Measurements from ENCODE around the gene RSPRY1.
"Not testable (repeated sequence)": the region's sequence is repeated elsewhere in the genome, so short reads cannot be mapped to it uniquely, and the experiment has no call there.

Gene RSPRY1

DNA sequence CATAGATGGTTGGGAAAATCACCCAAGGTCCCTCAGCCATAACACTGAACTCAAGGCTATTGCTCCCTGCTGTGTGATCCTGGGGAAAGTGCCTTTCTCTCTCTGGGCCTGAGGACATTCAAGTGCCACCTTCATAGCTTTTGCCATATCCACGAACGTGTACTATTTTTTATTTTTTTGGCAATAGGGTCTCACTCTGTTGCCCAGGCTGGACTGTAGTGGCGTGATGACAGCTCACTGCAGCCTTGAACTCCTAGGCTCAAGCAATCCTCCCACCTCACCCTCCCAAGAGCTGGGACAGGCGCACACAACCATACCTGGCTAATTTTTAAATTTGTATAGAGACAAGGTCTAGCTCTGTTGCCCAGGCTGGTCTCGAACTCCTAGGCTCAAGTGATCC is 87.7 kb downstream of the RSPRY1 start:
- DNase-seq, result no peak

GRCh38 chr16:57275946-57276345 is 89.8 kb downstream of the RSPRY1 start:
- DNase-seq, result not testable (repeated sequence)

- DNase-seq, result no peak
These were observed 90.5 kb downstream of the RSPRY1 start for GRCh38 chr16:57276596-57276995.

GRCh38 chr16:57277586-57277985 is 91.5 kb downstream of the RSPRY1 start:
- peak; percentile 75 for DNase-seq

DNA sequence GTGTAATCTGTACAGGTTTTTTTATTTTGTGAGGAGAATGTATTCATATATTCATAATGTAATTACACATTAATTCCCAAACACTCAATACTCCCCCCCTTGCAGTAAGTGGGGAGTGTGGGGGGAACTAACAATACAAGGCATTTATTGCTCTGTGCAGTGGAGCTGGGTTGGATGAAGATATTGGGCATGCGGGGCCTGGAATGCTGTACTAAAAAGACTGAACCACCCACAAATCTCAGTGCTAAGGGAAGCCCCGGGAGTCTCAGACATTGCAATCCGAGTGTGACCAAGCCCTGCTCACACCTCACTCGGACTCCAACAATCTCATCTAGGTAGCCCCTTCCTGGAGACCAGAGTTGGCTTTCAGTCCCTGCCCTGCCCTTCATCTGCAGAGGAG is 92.4 kb downstream of the RSPRY1 start:
- no peak for DNase-seq

DNA sequence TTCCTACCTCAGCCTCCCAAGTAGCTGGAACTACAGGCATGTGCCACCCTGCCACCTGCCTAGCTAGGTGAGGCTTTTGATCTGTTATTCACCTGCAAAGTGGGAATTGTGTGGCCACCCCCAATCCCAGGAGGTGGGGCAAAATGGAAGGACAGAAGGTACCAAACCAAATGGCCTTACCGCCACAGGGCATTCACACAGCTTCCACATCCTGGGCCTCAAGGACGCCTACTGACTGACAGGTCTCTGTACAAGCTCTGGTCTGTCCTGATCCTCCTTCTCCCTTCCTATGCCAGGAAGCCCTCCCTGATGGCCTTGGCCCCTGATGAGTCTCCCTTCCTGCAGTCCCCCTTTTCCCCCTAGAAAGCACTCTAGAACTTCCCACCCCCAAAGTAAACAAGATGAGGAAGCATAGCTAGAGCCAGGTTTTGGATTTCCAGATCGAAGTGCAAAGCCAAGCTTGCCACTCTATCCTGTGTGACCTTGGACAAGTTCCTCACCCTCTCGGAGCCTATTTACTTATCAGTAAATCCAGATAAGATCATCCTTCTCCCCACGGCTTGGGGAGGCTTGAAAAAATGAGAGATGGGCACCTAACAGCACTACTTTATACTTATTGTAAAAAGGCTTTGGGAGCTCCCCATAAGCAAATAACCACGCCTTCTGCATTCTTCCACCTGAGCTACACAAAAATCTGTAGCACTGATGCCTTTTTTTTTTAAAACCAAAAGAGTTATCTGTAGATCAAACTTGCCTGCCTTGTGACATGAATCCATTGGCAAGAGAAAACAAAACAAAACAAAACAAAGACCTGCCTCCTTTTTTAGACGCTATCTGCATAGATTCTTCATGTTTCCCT is 93.9 kb downstream of the RSPRY1 start:
- DNase-seq, result no peak

DNA sequence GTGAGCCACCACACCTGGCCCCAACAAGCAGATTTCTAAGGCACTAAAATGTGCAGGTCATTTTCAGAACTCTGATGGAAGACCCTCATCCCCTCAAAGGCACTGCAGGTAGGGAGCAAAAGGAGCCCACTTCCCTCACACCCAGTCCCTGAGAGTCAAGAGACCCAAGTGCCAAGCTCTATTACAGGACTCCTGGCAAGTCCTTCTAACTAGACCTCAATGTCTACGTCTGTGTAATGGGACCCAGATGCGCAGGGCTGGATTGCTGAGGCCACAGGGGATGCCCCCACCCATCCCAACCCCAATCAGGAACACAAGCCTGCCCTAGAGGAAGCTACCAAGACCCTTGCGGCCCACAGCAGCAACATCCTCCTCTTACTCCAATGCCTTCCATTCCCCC is 95.7 kb downstream of the RSPRY1 start:
- DNase-seq, result no peak

DNA sequence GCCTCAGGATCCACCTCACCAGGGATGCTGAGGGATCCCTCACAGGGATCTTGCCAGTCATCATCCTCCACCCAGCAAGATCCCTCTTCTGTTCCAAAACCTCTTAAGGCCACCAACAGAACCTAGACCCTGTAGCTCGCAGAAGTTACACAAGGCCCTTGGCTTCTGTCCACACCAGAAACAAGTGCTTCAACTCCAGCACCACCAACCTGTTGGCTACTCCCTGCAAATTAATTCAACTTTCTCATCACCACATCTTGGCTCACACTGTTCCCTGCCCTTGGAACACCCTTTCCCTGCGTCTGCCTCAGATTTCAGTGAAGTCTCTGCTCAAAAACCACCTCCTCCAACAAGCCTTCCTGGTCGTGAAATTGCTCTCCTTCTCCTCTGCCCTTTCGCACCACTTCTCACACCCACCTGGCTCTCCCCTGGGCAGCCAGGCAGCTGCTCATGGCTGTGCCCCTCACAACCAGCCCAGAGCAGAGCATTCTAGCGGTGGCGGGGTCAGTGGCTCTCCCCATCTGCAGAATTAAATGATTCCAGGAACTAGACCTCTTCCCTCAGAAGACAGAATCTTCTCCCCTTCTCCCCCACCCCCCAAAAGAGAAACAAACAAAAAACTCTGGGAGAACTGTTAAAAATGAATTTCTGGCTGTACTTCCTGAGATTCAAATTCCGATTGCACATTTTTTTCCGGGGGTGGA is 96.5 kb downstream of the RSPRY1 start:
- no peak for DNase-seq

- DNase-seq, result no peak
These were observed 97.3 kb downstream of the RSPRY1 start for GRCh38 chr16:57283214-57283958.

DNA sequence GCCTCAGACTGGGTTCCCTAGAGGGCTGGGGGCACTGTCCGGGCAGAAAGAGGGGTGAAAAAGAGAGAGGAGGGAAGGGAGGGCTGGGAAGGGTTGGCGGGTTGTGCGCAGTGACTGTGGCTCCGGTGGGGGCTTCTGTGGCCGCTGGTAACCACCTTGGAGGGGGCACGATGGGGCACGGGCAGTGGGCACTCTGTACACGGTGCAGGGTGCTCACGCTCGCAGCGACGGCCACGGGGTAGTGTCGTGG is 97.8 kb downstream of the RSPRY1 start:
- DNase-seq, result no peak

- peak; percentile 27 for DNase-seq
These were observed 98.3 kb downstream of the RSPRY1 start, which contains the start of gene PLLP for GRCh38 chr16:57284209-57284951. PLLP (minus strand) TSS chr16:57284672; CDS start chr16:57284540, 132 bp downstream.

GRCh38 chr16:57284952-57285363 is 98.8 kb downstream of the RSPRY1 start:
- peak; percentile 40 for DNase-seq

- DNase-seq, result no peak
These were observed 99.2 kb downstream of the RSPRY1 start for GRCh38 chr16:57285379-57285778.

- DNase-seq, result no peak
These were observed 103.5 kb downstream of the RSPRY1 start for GRCh38 chr16:57289391-57290257.
